NCI-H1417 treated with DMSO at 0.1 percent for 48 hours (cell line): Measurements from ENCODE around the gene SRP54.
"Not testable (repeated sequence)": the region's sequence is repeated elsewhere in the genome, so short reads cannot be mapped to it uniquely, and the experiment has no call there.

Experiments
- DNase-seq: peaks from one replicate; lab custom pipeline; 2025; lab: John Stamatoyannopoulos, UW

SRP54 gene

GRCh38 chr14:35046751-35047536, 64.2 kb downstream of the SRP54 start:
- no peak for DNase-seq

GRCh38 chr14:35047976-35048513, 65.3 kb downstream of the SRP54 start:
- no peak for DNase-seq

- no peak for DNase-seq
Measured at GRCh38 chr14:35050652-35051051, 67.9 kb downstream of the SRP54 start.

GRCh38 chr14:35051796-35052195, 69.0 kb downstream of the SRP54 start:
- no peak for DNase-seq

- DNase-seq: no peak
Measured at GRCh38 chr14:35052637-35053036, 69.8 kb downstream of the SRP54 start.

- DNase-seq: not testable (repeated sequence)
Measured at GRCh38 chr14:35061113-35061791, 78.5 kb downstream of the SRP54 start.

- not testable (repeated sequence) for DNase-seq
Measured at GRCh38 chr14:35065731-35066130, 82.9 kb downstream of the SRP54 start.

GRCh38 chr14:35068238-35069012, 85.6 kb downstream of the SRP54 start:
- DNase-seq: no peak

- DNase-seq: no peak
Measured at GRCh38 chr14:35072226-35072625, 89.4 kb downstream of the SRP54 start.

- no peak for DNase-seq
Measured at GRCh38 chr14:35073486-35073885, 90.7 kb downstream of the SRP54 start.

- no peak for DNase-seq
Measured at GRCh38 chr14:35078082-35078481, 95.3 kb downstream of the SRP54 start.
